NOMO-1 treated with dmso at 0.1 percent for 144 hours (cell line): ENCODE data around the gene P3R3URF.
A peak's percentile ranks its signal among the peaks of the same experiment; 100 is the strongest.

Experiments
- DNase-seq: peaks from one replicate; lab custom pipeline; 2025; ENCODE audit not compliant: unreplicated experiment; lab: John Stamatoyannopoulos, UW

Gene P3R3URF

GRCh38 chr1:46194641-46195193, 18.4 kb upstream of the P3R3URF start:
- DNase-seq, result no peak

GRCh38 chr1:46193984-46194570, 17.8 kb upstream of the P3R3URF start:
- no peak for DNase-seq

- DNase-seq, result no peak
Observed at GRCh38 chr1:46193285-46193684, 17.0 kb upstream of the P3R3URF start.

DNA sequence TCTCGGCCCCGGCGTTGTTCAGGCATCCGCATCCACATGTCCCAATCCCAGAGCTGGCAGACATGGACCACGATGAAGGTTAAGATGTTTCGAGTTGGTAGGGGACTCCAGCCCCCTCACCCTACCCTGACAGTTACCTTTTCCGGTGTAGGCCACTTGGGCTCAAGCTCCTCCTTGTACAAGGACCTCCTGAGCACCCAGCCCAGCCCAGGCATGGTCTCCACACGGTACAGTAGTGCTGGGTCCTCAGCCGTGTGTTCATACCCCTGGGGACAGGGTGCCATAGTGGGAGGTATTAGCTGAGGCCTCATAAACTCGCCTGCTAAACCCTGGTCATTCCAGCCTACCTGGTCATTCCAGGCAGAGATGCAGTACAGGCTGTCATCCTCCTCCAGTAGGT, 15.9 kb upstream of the P3R3URF start:
- DNase-seq, result no peak

- no peak for DNase-seq
Observed at GRCh38 chr1:46191033-46191701, 14.9 kb upstream of the P3R3URF start.

GRCh38 chr1:46190539-46190938, 14.3 kb upstream of the P3R3URF start:
- no peak for DNase-seq

DNA sequence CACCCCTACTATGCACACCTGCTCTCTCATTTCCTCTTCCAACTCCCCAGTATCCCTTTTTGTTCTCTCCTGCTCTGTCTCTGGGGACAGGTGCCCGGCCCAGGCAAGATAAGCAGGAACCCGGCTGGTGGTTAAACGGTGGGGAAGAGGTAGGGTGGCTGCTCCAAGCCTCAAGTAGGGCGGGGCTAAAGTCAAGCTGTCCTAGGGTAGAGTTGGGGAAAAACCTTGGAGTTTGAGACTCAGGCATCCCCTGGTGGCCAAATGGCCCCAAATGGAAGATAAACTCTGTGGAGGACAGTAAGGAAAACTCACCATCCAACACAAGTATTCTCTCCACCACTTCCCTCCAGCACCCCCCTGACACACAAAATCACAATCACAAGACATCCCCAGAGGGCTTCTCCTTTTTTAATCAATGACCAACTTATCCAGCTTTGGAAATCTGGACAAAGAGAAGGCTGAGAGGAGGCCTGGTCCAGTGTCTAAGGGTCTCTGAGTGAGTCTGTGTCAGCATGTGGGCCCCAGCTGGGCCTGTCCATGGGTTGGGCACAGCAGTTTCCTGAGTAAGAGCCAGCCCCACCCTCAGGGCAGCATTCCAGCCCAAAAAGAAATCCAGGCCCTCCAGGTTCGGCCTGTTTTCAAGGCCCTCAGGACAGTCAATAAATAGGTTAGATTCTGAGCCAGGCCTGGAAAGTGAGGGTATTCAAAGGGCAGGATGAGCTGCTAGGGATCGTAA, 12.2 kb upstream of the P3R3URF start:
- no peak for DNase-seq

DNA sequence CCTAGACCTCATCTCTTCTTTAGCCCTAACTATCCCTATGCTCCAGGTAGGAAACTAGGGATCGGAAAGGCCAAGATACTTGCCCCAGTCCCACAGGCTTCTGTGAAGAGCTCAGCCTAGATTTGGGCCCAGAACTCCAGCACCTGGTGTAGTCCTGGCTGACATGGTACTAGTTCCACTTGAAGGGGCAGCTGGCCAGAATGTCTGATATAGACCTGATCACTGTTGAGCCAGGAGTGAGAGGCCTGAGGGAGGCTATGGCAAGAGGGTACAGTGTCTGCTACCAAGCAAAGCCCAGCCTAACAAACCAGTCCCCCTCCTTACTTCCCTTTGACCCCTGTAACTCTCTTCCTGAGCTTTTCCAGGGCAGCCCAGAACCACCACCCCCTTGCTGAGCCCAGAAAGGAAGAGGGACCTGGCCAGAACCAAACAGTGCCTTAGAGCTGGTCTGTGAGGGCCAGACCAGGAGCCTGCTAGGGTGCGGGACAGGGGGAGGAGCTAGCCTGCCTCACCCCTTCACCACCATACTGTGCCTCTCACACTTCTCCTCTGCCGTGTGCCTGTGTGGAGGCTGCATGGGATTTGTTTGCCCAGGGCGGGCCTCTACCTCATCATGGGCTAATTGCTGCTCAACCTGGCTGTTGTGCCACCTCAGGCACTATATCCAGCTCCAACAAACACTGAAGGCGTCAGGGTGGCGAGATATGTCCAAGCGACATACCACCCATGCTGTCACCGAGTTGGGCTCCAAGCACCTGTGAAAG, 11.0 kb upstream of the P3R3URF start:
- DNase-seq, result no peak

DNA sequence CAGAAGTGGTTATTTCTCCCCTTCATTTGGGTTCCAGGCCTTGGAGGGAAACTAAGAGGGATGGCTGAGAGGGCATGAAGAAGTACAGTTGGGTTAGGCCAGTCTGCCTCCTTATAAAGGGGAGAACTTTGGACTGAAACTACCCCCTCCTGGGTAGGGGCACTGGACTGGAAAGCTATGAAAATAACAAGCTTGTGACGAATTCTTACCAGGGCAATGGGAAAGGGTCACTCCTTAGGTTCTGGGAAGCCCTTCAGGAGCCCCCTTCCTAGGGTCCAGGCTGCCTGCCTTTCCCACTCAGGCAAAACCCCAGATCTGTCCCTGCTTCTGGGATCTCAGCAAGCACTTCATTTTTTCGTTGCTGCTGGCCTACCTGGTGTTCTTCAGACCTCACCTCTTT, 9.8 kb upstream of the P3R3URF start:
- no peak for DNase-seq

- no peak for DNase-seq
Observed at GRCh38 chr1:46184920-46185658, 8.8 kb upstream of the P3R3URF start.

- no peak for DNase-seq
Observed at GRCh38 chr1:46183926-46184557, 7.8 kb upstream of the P3R3URF start.

GRCh38 chr1:46183079-46183847, 7.0 kb upstream of the P3R3URF start:
- no peak for DNase-seq

GRCh38 chr1:46181343-46182260, 5.3 kb upstream of the P3R3URF start:
- DNase-seq, result no peak

GRCh38 chr1:46180082-46180616, 3.9 kb upstream of the P3R3URF start:
- no peak for DNase-seq

DNA sequence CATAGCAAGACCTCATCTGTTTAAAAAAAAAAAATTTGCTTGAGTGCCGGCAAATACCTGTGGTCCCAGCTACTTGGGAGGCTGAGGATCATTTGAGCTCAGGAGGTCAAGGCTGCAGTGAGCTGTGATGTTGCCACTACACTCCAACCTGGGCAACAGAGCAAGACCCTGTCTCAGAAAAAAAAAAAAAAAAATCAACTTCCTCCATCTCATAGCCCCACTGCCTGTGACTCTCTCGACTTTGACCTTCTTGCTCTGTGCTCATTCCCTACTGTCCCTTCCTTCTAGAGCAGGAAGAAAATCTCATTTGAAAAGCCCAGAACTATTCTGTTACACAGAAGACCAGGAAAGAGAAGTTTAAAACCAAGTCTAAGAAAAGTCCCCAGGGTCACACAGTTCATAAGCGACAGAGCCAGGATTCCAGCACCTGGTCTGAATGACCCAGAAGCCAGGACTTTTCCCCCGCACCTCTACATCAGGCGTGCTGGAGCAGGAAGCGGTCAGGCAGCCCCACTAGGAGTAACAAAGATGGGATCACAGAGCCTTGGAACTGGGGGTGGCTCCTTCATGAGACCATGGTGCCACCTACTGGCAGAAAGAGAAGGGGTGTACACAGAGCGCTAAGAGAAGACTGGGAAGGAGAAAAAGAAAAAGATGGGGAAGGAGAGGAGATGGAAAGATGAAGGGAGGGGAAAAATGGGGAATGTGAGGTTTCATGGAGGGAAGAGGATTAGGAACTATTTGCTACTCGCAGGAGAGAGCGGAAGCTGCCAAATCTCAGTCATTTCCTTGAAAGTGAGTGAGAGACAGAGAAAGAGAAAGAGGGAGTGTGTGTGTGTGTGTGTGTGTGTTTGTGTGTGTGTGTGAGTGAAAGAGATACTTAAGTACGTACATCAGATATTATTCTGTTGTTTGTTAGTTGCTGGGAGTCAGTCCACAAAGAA, 3.1 kb upstream of the P3R3URF start:
- peak; percentile 37 for DNase-seq

GRCh38 chr1:46175243-46175642, 1.0 kb downstream of the P3R3URF start:
- no peak for DNase-seq
